Smooth muscle cell (in vitro differentiated cells): ENCODE data around the gene MYO1E. TPM values are rescaled to one million over a fixed set of nuclear protein-coding genes. Genes with fewer than 3 reads are reported as not detected.

Source experiments
- DNase-seq: peaks from one replicate; lab custom pipeline; 2025; ENCODE audit not compliant: unreplicated experiment; lab: John Stamatoyannopoulos, UW
- H2AFZ ChIP-seq: fragments of 200-600 bp; sonication (generic); 2 replicates; pipeline ENCODE4 v1.6.0; 2016; ENCODE audit warnings: antibody characterized with exemption, low read depth, mild to moderate bottlenecking
- H3F3A ChIP-seq: fragments of 200-600 bp; sonication (generic); 2 replicates; pipeline ENCODE4 v1.6.0; 2017; ENCODE audit warnings: antibody characterized with exemption, low read depth
- H3K27ac ChIP-seq: fragments of 200-600 bp; sonication (generic); 2 replicates; pipeline ENCODE4 v1.5.1; 2016; ENCODE audit warnings: low read depth, mild to moderate bottlenecking
- H3K27me3 ChIP-seq: fragments of 200-600 bp; sonication (generic); 2 replicates; pipeline ENCODE4 v1.6.1; 2016; ENCODE audit warnings: low read depth, mild to moderate bottlenecking
- H3K36me3 ChIP-seq: fragments of 200-600 bp; sonication (generic); 2 replicates; pipeline ENCODE4 v1.5.1; 2016; ENCODE audit warnings: low read depth
- H3K4me1 ChIP-seq: fragments of 200-600 bp; sonication (generic); 2 replicates; pipeline ENCODE4 v1.5.1; 2016; ENCODE audit warnings: low read depth
- H3K4me2 ChIP-seq: fragments of 200-600 bp; sonication (generic); 2 replicates; pipeline ENCODE4 v1.6.0; 2016; ENCODE audit warnings: mild to moderate bottlenecking
- H3K4me3 ChIP-seq: fragments of 200-600 bp; sonication (generic); 2 replicates; pipeline ENCODE4 v1.5.1; 2016; ENCODE audit warnings: mild to moderate bottlenecking
- H3K79me2 ChIP-seq: fragments of 200-600 bp; sonication (generic); 2 replicates; pipeline ENCODE4 v1.6.0; 2016; ENCODE audit warnings: low read depth, mild to moderate bottlenecking
- H3K9ac ChIP-seq: fragments of 200-600 bp; sonication (generic); 2 replicates; pipeline ENCODE4 v1.6.0; 2016; ENCODE audit warnings: low read depth
- H3K9me3 ChIP-seq: fragments of 200-600 bp; sonication (generic); replicated peaks from 2 replicates; pipeline ENCODE4 v1.5.1; 2016; ENCODE audit warnings: low read depth
- H4K20me1 ChIP-seq: fragments of 200-600 bp; sonication (generic); 2 replicates; pipeline ENCODE4 v1.6.0; 2016; ENCODE audit warnings: low read depth
- WGBS: methylation state at CpG from one replicate; pipeline ENCODE4 v1.1.7; 2016; ENCODE audit warnings: low lambda C conversion rate; 5-methylcytosine and 5-hydroxymethylcytosine counted together
- polyA plus RNA-seq: library from polyadenylated mRNA; unstranded; fragments of >200 nt; fragmentation: Nextera tagmentation; extraction: Ambion mirVana; gene quantifications from 2 replicates; pipeline ENCODE4 v1.2.1, GENCODE V29; 2016
- total RNA-seq: library from RNA; depleted of rRNA; stranded (reverse); fragments of >200 nt; gene quantifications from 2 replicates; pipeline ENCODE4 v1.2.3, GENCODE V29; 2014
- TF ChIP-seq, protein P1 (sequence below): fragments of 200-600 bp; sonication (generic); IDR thresholded peaks from 2 replicates; pipeline ENCODE4 v1.5.1; 2017; ENCODE audit warnings: borderline replicate concordance, mild to moderate bottlenecking, antibody characterized with exemption; ENCODE audit not compliant: insufficient read depth, poor library complexity, severe bottlenecking

The MYO1E gene
- total and polyA plus RNA-seq, 2 experiments from 2014 or later: 50.0 to 54.5 TPM

DNA sequence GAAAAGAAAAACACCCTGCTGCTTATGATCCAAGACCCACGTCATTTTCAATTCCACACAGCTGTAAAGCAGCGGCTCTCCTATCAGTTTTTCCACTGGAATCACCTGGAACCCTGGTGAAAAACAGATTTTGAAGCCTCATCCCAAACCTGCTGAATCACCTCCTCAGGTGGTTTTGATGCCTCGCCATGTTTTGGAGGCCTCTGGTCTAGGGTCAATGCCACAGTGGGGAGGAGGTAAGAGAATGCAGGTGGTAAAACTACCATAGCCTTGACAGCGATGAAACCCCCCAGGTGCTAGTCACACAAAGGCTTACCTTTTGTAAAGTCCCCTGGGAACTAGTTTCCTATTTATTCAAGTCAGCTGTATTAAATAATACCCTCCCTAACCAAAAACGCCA lies 24.8 kb downstream of the MYO1E start:
- H3K79me2 ChIP-seq: peaks cover 71% of the 10 kb centered on the region
- TF ChIP-seq, protein P1, sequence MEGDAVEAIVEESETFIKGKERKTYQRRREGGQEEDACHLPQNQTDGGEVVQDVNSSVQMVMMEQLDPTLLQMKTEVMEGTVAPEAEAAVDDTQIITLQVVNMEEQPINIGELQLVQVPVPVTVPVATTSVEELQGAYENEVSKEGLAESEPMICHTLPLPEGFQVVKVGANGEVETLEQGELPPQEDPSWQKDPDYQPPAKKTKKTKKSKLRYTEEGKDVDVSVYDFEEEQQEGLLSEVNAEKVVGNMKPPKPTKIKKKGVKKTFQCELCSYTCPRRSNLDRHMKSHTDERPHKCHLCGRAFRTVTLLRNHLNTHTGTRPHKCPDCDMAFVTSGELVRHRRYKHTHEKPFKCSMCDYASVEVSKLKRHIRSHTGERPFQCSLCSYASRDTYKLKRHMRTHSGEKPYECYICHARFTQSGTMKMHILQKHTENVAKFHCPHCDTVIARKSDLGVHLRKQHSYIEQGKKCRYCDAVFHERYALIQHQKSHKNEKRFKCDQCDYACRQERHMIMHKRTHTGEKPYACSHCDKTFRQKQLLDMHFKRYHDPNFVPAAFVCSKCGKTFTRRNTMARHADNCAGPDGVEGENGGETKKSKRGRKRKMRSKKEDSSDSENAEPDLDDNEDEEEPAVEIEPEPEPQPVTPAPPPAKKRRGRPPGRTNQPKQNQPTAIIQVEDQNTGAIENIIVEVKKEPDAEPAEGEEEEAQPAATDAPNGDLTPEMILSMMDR: no peak
- no peak overlapping the region for H3K27ac ChIP-seq
- no peak overlapping the region for H3K4me2 ChIP-seq
- H3K36me3 ChIP-seq: no peaks in the 10 kb centered on the region
- peaks cover 6% of the 10 kb centered on the region for H3F3A ChIP-seq
- no peaks in the 10 kb centered on the region for H3K27me3 ChIP-seq
- H3K4me1 ChIP-seq: peaks cover 16% of the 10 kb centered on the region
- no peak overlapping the region for H3K9ac ChIP-seq
- H2AFZ ChIP-seq: no peak overlapping the region
- no peaks in the 10 kb centered on the region for H3K9me3 ChIP-seq
- no peak for DNase-seq
- 89% methylated on average over 5 of the region's 5 CpGs for WGBS
- H3K4me3 ChIP-seq: no peak overlapping the region
- peaks cover 35% of the 10 kb centered on the region for H4K20me1 ChIP-seq

DNA sequence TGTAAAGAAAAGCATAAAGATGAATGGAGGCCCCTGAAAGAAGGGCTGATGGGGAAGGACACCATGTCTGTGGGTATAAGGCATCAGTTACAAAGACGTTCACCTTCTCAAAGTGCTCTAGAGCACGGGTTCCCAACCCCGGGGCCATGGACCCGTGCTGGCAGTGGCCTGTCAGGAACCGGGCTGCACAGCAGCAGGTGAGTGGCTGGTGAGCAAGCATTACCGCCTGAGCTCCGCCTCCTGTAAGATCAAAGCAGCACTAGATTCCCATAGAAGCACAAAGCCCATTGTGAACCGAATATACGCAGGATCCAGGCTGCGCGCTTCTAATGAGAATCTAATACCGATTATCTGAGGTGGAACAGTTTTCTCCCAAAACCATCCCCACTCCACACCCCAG lies 25.7 kb downstream of the MYO1E start:
- peaks cover 25% of the 10 kb centered on the region for H4K20me1 ChIP-seq
- 67% methylated on average over 12 of the region's 12 CpGs for WGBS

DNA sequence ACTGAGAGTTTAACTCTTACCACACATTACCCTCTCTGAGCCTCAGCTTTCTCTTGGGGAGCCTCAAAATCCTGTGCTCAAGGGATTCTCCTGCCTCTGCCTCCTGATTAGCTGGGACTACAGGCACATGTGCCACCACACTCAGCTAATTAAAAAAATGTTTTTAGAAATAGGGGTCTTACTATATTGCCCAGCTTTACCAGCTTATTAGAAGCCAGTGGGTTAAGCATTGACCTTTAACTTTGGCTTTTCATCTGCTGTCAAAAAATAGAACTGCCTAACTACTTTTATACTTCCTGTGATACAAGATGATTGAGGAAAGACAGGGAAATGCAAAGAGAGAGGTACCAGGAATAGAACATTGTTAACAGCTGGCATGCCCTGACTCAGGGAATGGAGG lies 27.3 kb downstream of the MYO1E start:
- H3K36me3 ChIP-seq: no peaks in the 10 kb centered on the region
- H3K79me2 ChIP-seq: peaks cover 71% of the 10 kb centered on the region
- no peak overlapping the region for H2AFZ ChIP-seq
- no peak for DNase-seq
- no peaks in the 10 kb centered on the region for H3K27me3 ChIP-seq
- TF ChIP-seq, protein P1: no peak
- no peak overlapping the region for H3K4me2 ChIP-seq
- H3K9ac ChIP-seq: no peak overlapping the region
- no peaks in the 10 kb centered on the region for H3K9me3 ChIP-seq
- H3K27ac ChIP-seq: no peak overlapping the region
- H4K20me1 ChIP-seq: peaks cover 23% of the 10 kb centered on the region
- H3F3A ChIP-seq: peaks cover 6% of the 10 kb centered on the region
- peaks cover 9% of the 10 kb centered on the region for H3K4me1 ChIP-seq
- no peak overlapping the region for H3K4me3 ChIP-seq

More for the DNA sequence above, 25.7 kb downstream of the MYO1E start:
- Histone ChIP-seq H3K9ac (no peak overlapping the region), H3K36me3 (no peaks in the 10 kb centered on the region), H3K27me3 (no peaks in the 10 kb centered on the region), H3K4me3 (no peak overlapping the region), H3K4me1 (peaks cover 11% of the 10 kb centered on the region), H3K27ac (no peak overlapping the region), H3K9me3 (no peaks in the 10 kb centered on the region), H2AFZ (no peak overlapping the region), H3K4me2 (no peak overlapping the region), H3K79me2 (peaks cover 68% of the 10 kb centered on the region), H3F3A (peaks cover 6% of the 10 kb centered on the region)
- TF ChIP-seq, protein P1: no peak
- DNase-seq: no peak

DNA sequence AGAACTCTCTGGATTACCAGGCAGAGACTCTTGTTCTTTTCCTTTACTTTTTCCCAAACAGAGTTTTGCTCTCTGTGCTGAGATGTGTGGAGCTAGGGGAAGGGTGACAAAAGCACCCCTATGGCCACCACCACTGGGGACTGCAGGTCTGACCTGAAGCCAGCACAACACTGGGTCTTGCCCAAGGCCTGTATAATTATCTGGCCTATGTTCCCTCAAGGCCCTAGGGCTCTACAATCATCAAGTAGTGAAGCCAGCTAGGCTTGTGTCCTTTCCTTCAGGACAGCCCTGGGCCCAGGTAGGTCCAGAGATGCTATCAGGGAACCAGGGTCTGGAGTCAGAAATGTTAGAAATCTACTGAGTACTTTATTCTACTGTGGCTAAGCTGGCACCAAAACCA lies 28.4 kb downstream of the MYO1E start:
- Histone ChIP-seq H3K27ac (no peak overlapping the region), H3K79me2 (peaks cover 72% of the 10 kb centered on the region), H3F3A (peaks cover 1% of the 10 kb centered on the region), H2AFZ (no peak overlapping the region), H3K4me1 (peaks cover 2% of the 10 kb centered on the region), H3K36me3 (no peaks in the 10 kb centered on the region), H3K9me3 (no peaks in the 10 kb centered on the region), H3K4me2 (no peak overlapping the region), H3K27me3 (no peaks in the 10 kb centered on the region), H3K9ac (no peak overlapping the region), H3K4me3 (no peak overlapping the region), H4K20me1 (peaks cover 23% of the 10 kb centered on the region)
- DNase-seq: no peak
- TF ChIP-seq, protein P1: no peak
